H9 (cell line): ENCODE results near the gene USH2A. TPM values are rescaled to one million over a fixed set of nuclear protein-coding genes. Genes with fewer than 3 reads are reported as not detected.

Source experiments
- DNase-seq: peaks from one replicate; pipeline ENCODE4 v3.0.0-alpha.2; 2017
- H2AFZ ChIP-seq: one replicate; pipeline ENCODE4 v1.6.1; 2013; ENCODE audit warnings: mild to moderate bottlenecking, low read length, control low read depth, moderate library complexity
- H2AK5ac ChIP-seq: 2 replicates; pipeline ENCODE4 v1.6.1; 2013; ENCODE audit warnings: low read length, control low read depth, mixed read lengths; ENCODE audit not compliant: insufficient read length
- H2BK120ac ChIP-seq: one replicate; pipeline ENCODE4 v1.6.1; 2013; ENCODE audit warnings: low read depth, mild to moderate bottlenecking, low read length, control low read depth, inconsistent platforms; ENCODE audit not compliant: poor library complexity, severe bottlenecking
- H2BK12ac ChIP-seq: 2 replicates; pipeline ENCODE4 v1.6.1; 2013; ENCODE audit warnings: low read length, control low read depth, mixed read lengths, low read depth; ENCODE audit not compliant: insufficient read length
- H2BK15ac ChIP-seq: 2 replicates; pipeline ENCODE4 v1.6.1; 2013; ENCODE audit warnings: low read depth, low read length, control low read depth
- H2BK20ac ChIP-seq: one replicate; pipeline ENCODE4 v1.6.1; 2013; ENCODE audit warnings: low read depth, mild to moderate bottlenecking, low read length, control low read depth, inconsistent platforms; ENCODE audit not compliant: poor library complexity, severe bottlenecking
- H2BK5ac ChIP-seq: 2 replicates; pipeline ENCODE4 v1.6.1; 2013; ENCODE audit warnings: low read length, control low read depth, mixed read lengths; ENCODE audit not compliant: insufficient read length
- H3K14ac ChIP-seq: 2 replicates; pipeline ENCODE4 v1.6.1; 2013; ENCODE audit warnings: low read length, control low read depth; ENCODE audit not compliant: insufficient read depth
- H3K18ac ChIP-seq: 2 replicates; pipeline ENCODE4 v1.6.1; 2013; ENCODE audit warnings: low read depth, mild to moderate bottlenecking, mixed read lengths, low read length, control low read depth; ENCODE audit not compliant: insufficient read length
- H3K23ac ChIP-seq: 2 replicates; pipeline ENCODE4 v1.6.1; 2013; ENCODE audit warnings: low read length, control low read depth, mixed read lengths, low read depth; ENCODE audit not compliant: insufficient read length
- H3K23me2 ChIP-seq: 2 replicates; pipeline ENCODE4 v1.6.1; 2013; ENCODE audit warnings: low read depth, mild to moderate bottlenecking, mixed read lengths, low read length, control low read depth; ENCODE audit not compliant: insufficient read length, poor library complexity, severe bottlenecking
- H3K27ac ChIP-seq: 2 replicates; pipeline ENCODE4 v1.5.1; 2013; ENCODE audit warnings: low read length, control low read depth, mixed read lengths, low read depth; ENCODE audit not compliant: insufficient read length
- H3K27me3 ChIP-seq: 2 replicates; pipeline ENCODE4 v1.6.1; 2013; ENCODE audit warnings: low read length, control low read depth, inconsistent platforms; ENCODE audit not compliant: insufficient read depth
- H3K4ac ChIP-seq: 2 replicates; pipeline ENCODE4 v1.6.1; 2013; ENCODE audit warnings: low read depth, mild to moderate bottlenecking, control low read depth, inconsistent platforms, low read length, moderate library complexity
- H3K4me1 ChIP-seq: 2 replicates; pipeline ENCODE4 v1.6.1; 2013; ENCODE audit warnings: low read length, control low read depth, inconsistent platforms; ENCODE audit not compliant: insufficient read depth
- H3K4me2 ChIP-seq: 2 replicates; pipeline ENCODE4 v1.6.1; 2013; ENCODE audit warnings: low read length, control low read depth, mixed read lengths; ENCODE audit not compliant: insufficient read length, insufficient read depth
- H3K56ac ChIP-seq: 2 replicates; pipeline ENCODE4 v1.6.1; 2013; ENCODE audit warnings: low read depth, mild to moderate bottlenecking, mixed read lengths, low read length, control low read depth; ENCODE audit not compliant: insufficient read length
- H3K79me1 ChIP-seq: 2 replicates; pipeline ENCODE4 v1.6.1; 2013; ENCODE audit warnings: low read depth, mild to moderate bottlenecking, moderate library complexity, low read length, control low read depth, inconsistent platforms; ENCODE audit not compliant: insufficient read depth, poor library complexity, severe bottlenecking
- H3K79me2 ChIP-seq: 2 replicates; pipeline ENCODE4 v1.6.1; 2013; ENCODE audit warnings: low read length, control low read depth, inconsistent platforms; ENCODE audit not compliant: insufficient read depth
- H3K9ac ChIP-seq: 2 replicates; pipeline ENCODE4 v1.6.1; 2013; ENCODE audit warnings: low read length, control low read depth, mixed read lengths; ENCODE audit not compliant: insufficient read length; ENCODE audit errors: extremely low read depth
- H3K9me3 ChIP-seq: one replicate; pipeline ENCODE4 v1.6.1; 2013; ENCODE audit warnings: low read depth, low read length, inconsistent platforms; ENCODE audit not compliant: control insufficient read depth
- H3T11ph ChIP-seq: one replicate; pipeline ENCODE4 v1.6.1; 2013; ENCODE audit warnings: mild to moderate bottlenecking, low read length, control low read depth, inconsistent platforms
- H4K20me1 ChIP-seq: one replicate; pipeline ENCODE4 v1.6.1; 2013; ENCODE audit not compliant: control insufficient read depth, insufficient read length, insufficient read depth
- H4K5ac ChIP-seq: 2 replicates; pipeline ENCODE4 v1.6.1; 2013; ENCODE audit warnings: low read depth, mild to moderate bottlenecking, mixed read lengths, low read length, control low read depth; ENCODE audit not compliant: insufficient read length
- H4K8ac ChIP-seq: replicated peaks from 2 replicates; pipeline ENCODE4 v1.6.1; 2013; ENCODE audit warnings: low read length, control low read depth, mixed read lengths, low read depth; ENCODE audit not compliant: insufficient read length
- H4K91ac ChIP-seq: 2 replicates; pipeline ENCODE4 v1.6.1; 2013; ENCODE audit warnings: low read depth, mild to moderate bottlenecking, moderate library complexity, mixed read lengths, low read length, control low read depth; ENCODE audit not compliant: insufficient read length
- H3K27ac Mint-ChIP-seq, 3 experiments: 2 replicates in 2 of 3; 3 replicates in 1 of 3; pipeline ENCODE4 v1.8.0; 2020 to 2021; ENCODE audit warnings: mixed read lengths in 3 of 3, mild to moderate bottlenecking in 1 of 3, moderate library complexity in 1 of 3
- H3K27me3 Mint-ChIP-seq: 2 replicates; pipeline ENCODE4 v1.8.0; 2021; ENCODE audit warnings: low read depth, mild to moderate bottlenecking, moderate library complexity, mixed read lengths
- H3K36me3 Mint-ChIP-seq, 3 experiments: 2 replicates in 2 of 3; 3 replicates in 1 of 3; pipeline ENCODE4 v1.8.0; 2020 to 2021; ENCODE audit warnings: low read depth in 3 of 3, mixed read lengths in 3 of 3; ENCODE audit not compliant: insufficient read depth in 1 of 3
- H3K4me1 Mint-ChIP-seq, 2 experiments: 2 replicates each; pipeline ENCODE4 v1.8.0; 2020; ENCODE audit warnings: mixed read lengths in 2 of 2
- H3K4me3 Mint-ChIP-seq, 2 experiments: 2 replicates in 1 of 2; 3 replicates in 1 of 2; pipeline ENCODE4 v1.8.0; 2020 to 2021; ENCODE audit warnings: mild to moderate bottlenecking in 2 of 2, mixed read lengths in 2 of 2, moderate library complexity in 1 of 2
- H3K9me3 Mint-ChIP-seq, 2 experiments: 2 replicates in 1 of 2; 3 replicates in 1 of 2; pipeline ENCODE4 v1.8.0; 2020; ENCODE audit warnings: mild to moderate bottlenecking in 2 of 2, mixed read lengths in 2 of 2, moderate library complexity in 1 of 2
- WGBS: extraction: QIAGEN DNeasy Blood & Tissue Kit; methylation state at CpG from one replicate; pipeline ENCODE4 v1.1.7; 2013; ENCODE audit warnings: missing lambda C conversion rate, low lambda C conversion rate, mixed read lengths; ENCODE audit not compliant: insufficient read length; ENCODE audit errors: extremely low coverage; 5-methylcytosine and 5-hydroxymethylcytosine counted together
- total RNA-seq: library from RNA; stranded (reverse); gene quantifications from 2 replicates; pipeline ENCODE4 v1.2.1, GENCODE V29; 2021
- TF ChIP-seq, protein P1 (sequence below): fragments of 200-600 bp; sonication (generic); conservative IDR thresholded peaks from 3 replicates; pipeline ENCODE4 v1.8.0; 2021; ENCODE audit warnings: antibody characterized with exemption, mild to moderate bottlenecking

The USH2A gene
- total RNA-seq, 1 experiment from 2014 or later: 0.11 TPM

DNA sequence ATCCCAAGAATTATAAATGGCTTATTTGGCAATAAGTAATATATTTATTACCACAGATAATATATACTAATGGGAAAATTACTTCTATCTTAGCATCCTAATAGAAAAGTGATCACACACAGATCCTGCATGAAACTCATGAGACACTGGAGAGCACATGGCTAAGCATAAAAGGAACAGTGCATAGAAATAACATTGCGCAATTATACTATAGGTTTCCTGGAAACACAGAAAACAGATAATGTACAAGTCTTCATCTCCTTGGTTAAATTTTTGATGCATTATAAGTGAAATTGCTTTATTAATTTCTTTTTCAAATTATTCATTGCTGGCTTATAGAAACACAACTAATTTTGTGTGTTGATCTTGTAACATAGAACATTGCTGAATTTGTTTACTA is 210.4 kb downstream of the USH2A start:
- Histone ChIP-seq H4K20me1 (no peaks in the 10 kb centered on the region), H3K9me3 (no peaks in the 10 kb centered on the region), H2BK5ac (no peak overlapping the region), H3K14ac (no peak overlapping the region), H3K4ac (no peak overlapping the region), H3K18ac (no peak overlapping the region), H2BK15ac (no peak overlapping the region), H4K8ac (no peak overlapping the region), H3K27me3 (no peaks in the 10 kb centered on the region), H3K4me2 (no peak overlapping the region), H3T11ph (no peak overlapping the region), H3K79me1 (no peaks in the 10 kb centered on the region), H3K23me2 (no peaks in the 10 kb centered on the region), H2BK12ac (no peak overlapping the region), H2AFZ (no peak overlapping the region), H2AK5ac (no peak overlapping the region), H2BK20ac (no peak overlapping the region), H3K4me1 (no peaks in the 10 kb centered on the region), H4K91ac (no peak overlapping the region), H3K9ac (no peak overlapping the region), H4K5ac (no peak overlapping the region), H3K27ac (no peak overlapping the region), H3K79me2 (no peaks in the 10 kb centered on the region), H2BK120ac (no peak overlapping the region), H3K56ac (no peak overlapping the region), H3K23ac (no peak overlapping the region)
- TF ChIP-seq, protein P1, sequence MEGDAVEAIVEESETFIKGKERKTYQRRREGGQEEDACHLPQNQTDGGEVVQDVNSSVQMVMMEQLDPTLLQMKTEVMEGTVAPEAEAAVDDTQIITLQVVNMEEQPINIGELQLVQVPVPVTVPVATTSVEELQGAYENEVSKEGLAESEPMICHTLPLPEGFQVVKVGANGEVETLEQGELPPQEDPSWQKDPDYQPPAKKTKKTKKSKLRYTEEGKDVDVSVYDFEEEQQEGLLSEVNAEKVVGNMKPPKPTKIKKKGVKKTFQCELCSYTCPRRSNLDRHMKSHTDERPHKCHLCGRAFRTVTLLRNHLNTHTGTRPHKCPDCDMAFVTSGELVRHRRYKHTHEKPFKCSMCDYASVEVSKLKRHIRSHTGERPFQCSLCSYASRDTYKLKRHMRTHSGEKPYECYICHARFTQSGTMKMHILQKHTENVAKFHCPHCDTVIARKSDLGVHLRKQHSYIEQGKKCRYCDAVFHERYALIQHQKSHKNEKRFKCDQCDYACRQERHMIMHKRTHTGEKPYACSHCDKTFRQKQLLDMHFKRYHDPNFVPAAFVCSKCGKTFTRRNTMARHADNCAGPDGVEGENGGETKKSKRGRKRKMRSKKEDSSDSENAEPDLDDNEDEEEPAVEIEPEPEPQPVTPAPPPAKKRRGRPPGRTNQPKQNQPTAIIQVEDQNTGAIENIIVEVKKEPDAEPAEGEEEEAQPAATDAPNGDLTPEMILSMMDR: no peak
- no CpG with 5 or more reads among the region's 1 CpG for WGBS
- no peaks in the 10 kb centered on the region for H3K27me3 Mint-ChIP-seq
- DNase-seq: no peak
- no peak overlapping the region for H3K27ac Mint-ChIP-seq
- H3K9me3 Mint-ChIP-seq: no peaks in the 10 kb centered on the region
- H3K36me3 Mint-ChIP-seq: no peaks in the 10 kb centered on the region
- no peak overlapping the region for H3K4me3 Mint-ChIP-seq
- no peaks in the 10 kb centered on the region for H3K4me1 Mint-ChIP-seq
